Measurements from ENCODE around the gene SRSF4.

DNA sequence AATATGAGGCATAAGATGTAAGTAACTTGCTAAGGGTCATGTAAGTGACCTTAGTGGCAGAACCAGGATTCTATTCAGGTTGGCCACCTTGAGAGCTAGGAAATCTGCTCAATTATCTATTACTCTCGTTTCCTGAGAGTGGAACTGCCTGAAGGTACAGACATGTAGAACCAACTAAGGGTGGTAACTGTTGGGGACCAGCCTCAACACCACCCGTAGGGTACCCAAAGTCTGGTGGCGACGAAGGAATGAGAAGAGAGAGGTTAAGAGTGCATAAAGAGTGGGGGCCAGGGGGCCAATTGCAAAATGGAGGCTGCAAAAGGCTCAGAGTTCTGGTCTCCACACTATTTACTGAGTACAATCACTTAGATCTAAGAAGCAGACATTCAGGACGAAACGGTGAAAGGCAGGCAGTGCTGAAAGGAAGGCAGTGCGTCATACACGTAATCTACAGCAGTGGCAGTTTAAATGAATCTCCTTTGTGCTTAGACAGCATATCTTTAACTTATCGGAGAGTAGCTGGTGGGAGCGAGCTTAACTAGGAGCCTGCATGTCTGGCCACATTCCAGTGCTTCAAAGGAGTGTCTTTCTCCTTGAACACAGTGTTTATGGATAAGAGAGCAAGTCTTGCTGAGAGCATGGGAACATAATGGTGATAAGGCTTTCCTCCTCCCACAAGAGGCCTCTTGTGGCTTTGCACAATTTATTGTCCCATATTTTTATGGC lies 25.0 kb downstream of the SRSF4 start:
- TF ChIP-seq, protein P1, sequence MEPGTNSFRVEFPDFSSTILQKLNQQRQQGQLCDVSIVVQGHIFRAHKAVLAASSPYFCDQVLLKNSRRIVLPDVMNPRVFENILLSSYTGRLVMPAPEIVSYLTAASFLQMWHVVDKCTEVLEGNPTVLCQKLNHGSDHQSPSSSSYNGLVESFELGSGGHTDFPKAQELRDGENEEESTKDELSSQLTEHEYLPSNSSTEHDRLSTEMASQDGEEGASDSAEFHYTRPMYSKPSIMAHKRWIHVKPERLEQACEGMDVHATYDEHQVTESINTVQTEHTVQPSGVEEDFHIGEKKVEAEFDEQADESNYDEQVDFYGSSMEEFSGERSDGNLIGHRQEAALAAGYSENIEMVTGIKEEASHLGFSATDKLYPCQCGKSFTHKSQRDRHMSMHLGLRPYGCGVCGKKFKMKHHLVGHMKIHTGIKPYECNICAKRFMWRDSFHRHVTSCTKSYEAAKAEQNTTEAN (CRISPR knock-in tag; IDR thresholded peaks at IDR 0.05), result no peak
- TF ChIP-seq BRCA1 (IDR thresholded peaks at IDR 0.05), result no peak
- TF ChIP-seq BRCA1 (CRISPR knock-in tag; IDR thresholded peaks at IDR 0.05), result no peak
- TF ChIP-seq POLR2AphosphoS5 (IDR thresholded peaks at IDR 0.05; ENCODE audit: control insufficient read depth, insufficient read depth, low read depth, low read length), result peak; percentile 93
- TF ChIP-seq ZNF24 (IDR thresholded peaks at IDR 0.05), result peak; percentile 88
- TF ChIP-seq ZNF121 (CRISPR knock-in tag; conservative IDR thresholded peaks at IDR 0.05), result no peak
- TF ChIP-seq, protein P2, sequence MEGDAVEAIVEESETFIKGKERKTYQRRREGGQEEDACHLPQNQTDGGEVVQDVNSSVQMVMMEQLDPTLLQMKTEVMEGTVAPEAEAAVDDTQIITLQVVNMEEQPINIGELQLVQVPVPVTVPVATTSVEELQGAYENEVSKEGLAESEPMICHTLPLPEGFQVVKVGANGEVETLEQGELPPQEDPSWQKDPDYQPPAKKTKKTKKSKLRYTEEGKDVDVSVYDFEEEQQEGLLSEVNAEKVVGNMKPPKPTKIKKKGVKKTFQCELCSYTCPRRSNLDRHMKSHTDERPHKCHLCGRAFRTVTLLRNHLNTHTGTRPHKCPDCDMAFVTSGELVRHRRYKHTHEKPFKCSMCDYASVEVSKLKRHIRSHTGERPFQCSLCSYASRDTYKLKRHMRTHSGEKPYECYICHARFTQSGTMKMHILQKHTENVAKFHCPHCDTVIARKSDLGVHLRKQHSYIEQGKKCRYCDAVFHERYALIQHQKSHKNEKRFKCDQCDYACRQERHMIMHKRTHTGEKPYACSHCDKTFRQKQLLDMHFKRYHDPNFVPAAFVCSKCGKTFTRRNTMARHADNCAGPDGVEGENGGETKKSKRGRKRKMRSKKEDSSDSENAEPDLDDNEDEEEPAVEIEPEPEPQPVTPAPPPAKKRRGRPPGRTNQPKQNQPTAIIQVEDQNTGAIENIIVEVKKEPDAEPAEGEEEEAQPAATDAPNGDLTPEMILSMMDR (IDR thresholded peaks at IDR 0.05 in 2 of 3, conservative IDR thresholded peaks at IDR 0.05 in 1 of 3; ENCODE audit: insufficient read depth in 2 of 3, low read depth in 1 of 3, low read length in 3 of 3), result 0 out of 6 replicates have a peak, but pooled peaks of 1 of the 3 experiments have one; percentile 4
- TF ChIP-seq ARHGAP35 (IDR thresholded peaks at IDR 0.05; ENCODE audit: partially characterized antibody), result no peak

Measured in K562 (cell line).